Liver (tissue), 9 donors: ENCODE data around the gene LYRM2. TPM values are rescaled to one million over a fixed set of nuclear protein-coding genes. Genes with fewer than 3 reads are reported as not detected.
A peak's percentile ranks its signal among the peaks of the same experiment; 100 is the strongest.

ENCODE experiments used
- DNase-seq: peaks from one replicate; pipeline ENCODE4 v3.0.0-alpha.2; 2017; ENCODE audit warnings: low spot score
- H3K27ac ChIP-seq, 2 donors: one replicate each; pipeline ENCODE4 v1.7.0; 2013; ENCODE audit warnings: inconsistent platforms in 2 of 2, low read length in 2 of 2, control low read depth in 1 of 2, low read depth in 1 of 2, mild to moderate bottlenecking in 1 of 2
- H3K27me3 ChIP-seq, 4 donors: one replicate each; pipeline versions ENCODE4 v1.6.1 to v1.7.0; 2013; ENCODE audit warnings: low read length in 3 of 4, inconsistent platforms in 1 of 4, mild to moderate bottlenecking in 1 of 4, moderate library complexity in 1 of 4; ENCODE audit not compliant: control insufficient read depth in 4 of 4, insufficient read depth in 4 of 4
- H3K36me3 ChIP-seq, 4 donors: one replicate each; pipeline versions ENCODE4 v1.6.1 to v1.7.0; 2013; ENCODE audit warnings: low read length in 3 of 4, mild to moderate bottlenecking in 3 of 4, low read depth in 1 of 4, moderate library complexity in 1 of 4; ENCODE audit not compliant: control insufficient read depth in 4 of 4, insufficient read depth in 3 of 4
- H3K4me1 ChIP-seq, 4 donors: one replicate each; pipeline versions ENCODE4 v1.6.1 to v1.7.0; 2013; ENCODE audit warnings: low read length in 3 of 4, mild to moderate bottlenecking in 3 of 4, moderate library complexity in 1 of 4; ENCODE audit not compliant: control insufficient read depth in 4 of 4, insufficient read depth in 4 of 4
- H3K4me3 ChIP-seq, 3 donors: one replicate each; pipeline versions ENCODE4 v1.6.1 to v1.7.0; 2013; ENCODE audit warnings: low read length in 3 of 3, control low read depth in 1 of 3, low read depth in 1 of 3, mild to moderate bottlenecking in 1 of 3
- H3K9ac ChIP-seq, 2 donors: one replicate each; pipeline ENCODE4 v1.7.0; 2013; ENCODE audit warnings: low read length in 2 of 2, mild to moderate bottlenecking in 2 of 2, moderate library complexity in 2 of 2, control low read depth in 1 of 2, low read depth in 1 of 2
- H3K9me3 ChIP-seq, 4 donors: one replicate each; pipeline versions ENCODE4 v1.6.1 to v1.7.0; 2013; ENCODE audit warnings: low read length in 3 of 4; ENCODE audit not compliant: control insufficient read depth in 4 of 4
- ATF3 ChIP-seq: IDR thresholded peaks from 2 replicates; pipeline ENCODE4 v1.6.1; 2016; ENCODE audit warnings: antibody characterized with exemption
- CTCF ChIP-seq: fragments of 150-350 bp; IDR thresholded peaks from 2 replicates; pipeline ENCODE4 v1.5.1; 2017; ENCODE audit warnings: improper control_type of control experiment, low read depth, low read length; ENCODE audit not compliant: missing input control
- EGR1 ChIP-seq, 2 donors: IDR thresholded peaks; 2 replicates each; pipeline ENCODE4 v1.6.1; 2016 to 2018; ENCODE audit warnings: antibody characterized with exemption in 2 of 2, low read depth in 2 of 2
- FOXA1 ChIP-seq: IDR thresholded peaks from 2 replicates; pipeline ENCODE4 v1.6.1; 2016; ENCODE audit warnings: antibody characterized with exemption
- HNF4A ChIP-seq, 2 donors: conservative IDR thresholded peaks; 2 replicates each; pipeline ENCODE4 v1.6.1; 2016; ENCODE audit warnings: antibody characterized with exemption in 2 of 2, mild to moderate bottlenecking in 2 of 2
- HNF4G ChIP-seq: IDR thresholded peaks from 2 replicates; pipeline ENCODE4 v1.6.1; 2016; ENCODE audit warnings: antibody characterized with exemption
- JUND ChIP-seq, 2 donors: IDR thresholded peaks; 2 replicates each; pipeline ENCODE4 v1.6.1; 2016; ENCODE audit warnings: antibody characterized with exemption in 2 of 2
- MAX ChIP-seq: IDR thresholded peaks from 2 replicates; pipeline ENCODE4 v1.6.1; 2016; ENCODE audit warnings: antibody characterized with exemption
- NR2F2 ChIP-seq: IDR thresholded peaks from 2 replicates; pipeline ENCODE4 v1.6.1; 2016; ENCODE audit warnings: antibody characterized with exemption
- REST ChIP-seq: IDR thresholded peaks from 2 replicates; pipeline ENCODE4 v1.6.1; 2016; ENCODE audit warnings: antibody characterized with exemption, mild to moderate bottlenecking
- RXRA ChIP-seq, 2 donors: IDR thresholded peaks; 2 replicates each; pipeline ENCODE4 v1.6.1; 2017 to 2018; ENCODE audit warnings: antibody characterized with exemption in 2 of 2, mild to moderate bottlenecking in 1 of 2
- SP1 ChIP-seq: IDR thresholded peaks from 2 replicates; pipeline ENCODE4 v1.6.1; 2018; ENCODE audit warnings: antibody characterized with exemption, mild to moderate bottlenecking
- TAF1 ChIP-seq: conservative IDR thresholded peaks from 2 replicates; pipeline ENCODE4 v1.6.1; 2016; ENCODE audit warnings: antibody characterized with exemption, mild to moderate bottlenecking
- YY1 ChIP-seq: IDR thresholded peaks from 2 replicates; pipeline ENCODE4 v1.6.1; 2016; ENCODE audit warnings: antibody characterized with exemption, mild to moderate bottlenecking
- ZBTB33 ChIP-seq: IDR thresholded peaks from 2 replicates; pipeline ENCODE4 v1.6.1; 2016; ENCODE audit warnings: antibody characterized with exemption
- WGBS: extraction: QIAGEN DNeasy Blood & Tissue Kit; methylation state at CpG from one replicate; pipeline ENCODE4 v1.1.7; 2013; 5-methylcytosine and 5-hydroxymethylcytosine counted together
- polyA plus RNA-seq, 2 donors: library from polyadenylated mRNA; stranded (reverse) in 1 of 2; unstranded in 1 of 2; fragments of 200-250 nt in 1 of 2; fragments of >200 nt in 1 of 2; fragmentation: Nextera tagmentation in 1 of 2; extraction: Ambion mirVana in 1 of 2; gene quantifications; one replicate each; pipeline versions ENCODE4 v1.2.1 to v1.2.3, GENCODE V29; 2013 to 2015
- total RNA-seq, 2 donors: library from RNA; depleted of rRNA; stranded (reverse); fragments of >200 nt; gene quantifications; one replicate each; pipeline ENCODE4 v1.2.3, GENCODE V29; 2014
- donor health status: healthy.
- donor health status: healthy.
- donor health status: healthy.
- donor health status: healthy.
- donor health status: healthy.

LYRM2 gene
- total and polyA plus RNA-seq, 4 donors = 8.9 to 34.7 (median 12.4) TPM

GRCh38 chr6:89547281-89547680 is 91.3 kb downstream of the LYRM2 start:
- H3K9me3 ChIP-seq = no peaks in the 10 kb centered on the region
- no peak overlapping the region for H3K9ac ChIP-seq
- H3K4me3 ChIP-seq = no peak overlapping the region
- WGBS = 84% methylated on average over 5 of the region's 5 CpGs
- peaks cover 0 to 7% (median 2%) of the 10 kb centered on the region in 4 donors for H3K4me1 ChIP-seq
- H3K27ac ChIP-seq = no peak overlapping the region
- H3K27me3 ChIP-seq = no peaks in the 10 kb centered on the region
- H3K36me3 ChIP-seq = no peaks in the 10 kb centered on the region
- no peak for TF ChIP-seq HNF4G
- TF ChIP-seq HNF4A (conservative IDR thresholded peaks at IDR 0.05) = no peak
- TF ChIP-seq SP1 = no peak
- TF ChIP-seq REST = no peak
- no peak for TF ChIP-seq ZBTB33
- no peak for TF ChIP-seq ATF3
- no peak for TF ChIP-seq FOXA1
- TF ChIP-seq MAX = no peak
- TF ChIP-seq CTCF = no peak
- TF ChIP-seq TAF1 = no peak
- TF ChIP-seq JUND (IDR thresholded peaks at IDR 0.05) = no peak
- TF ChIP-seq EGR1 (IDR thresholded peaks at IDR 0.05; ENCODE audit: low read depth in 2 of 2) = no peak
- TF ChIP-seq RXRA (IDR thresholded peaks at IDR 0.05) = no peak
- no peak for TF ChIP-seq YY1
- no peak for DNase-seq

GRCh38 chr6:89542866-89543265 is 95.7 kb downstream of the LYRM2 start:
- H3K27me3 ChIP-seq = no peaks in the 10 kb centered on the region
- H3K4me1 ChIP-seq = peaks cover 0 to 10% (median 2%) of the 10 kb centered on the region in 4 donors
- peak overlapping the region; percentile 77 to 84 for H3K9ac ChIP-seq
- H3K27ac ChIP-seq = peak overlapping the region; percentile 57 to 76
- H3K36me3 ChIP-seq = no peaks in the 10 kb centered on the region
- 31% methylated on average over 3 of the region's 3 CpGs for WGBS
- H3K4me3 ChIP-seq = peak overlapping the region in 2 of 3 donors; percentile 38 to 54
- H3K9me3 ChIP-seq = no peaks in the 10 kb centered on the region
- peak; percentile 25 for TF ChIP-seq YY1
- no peak for TF ChIP-seq NR2F2
- no peak for DNase-seq
